GM12878 (cell line): Measurements from ENCODE around the gene NTM. TPM values are rescaled to one million over a fixed set of nuclear protein-coding genes. Genes with fewer than 3 reads are reported as not detected.

Experiments
- ATAC-seq: fragments of 200-7000 bp; cut with Tn5 transposase; 3 replicates; pipeline ENCODE4 v1.9.1; 2020; ENCODE audit warnings: mild to moderate bottlenecking, moderate library complexity
- BruUV-seq: library from RNA; stranded (reverse); fragments of 400-500 nt; replicated peaks from 2 replicates; lab custom pipeline; 2021; lab: Mats Ljungman, UMichigan
- CTCF ChIA-PET: fragments of 300-600 bp; sonication (Branson Sonifier 250); formaldehyde crosslinking; extraction: SDS; loops from one replicate; lab custom pipeline; 2021; ENCODE audit warnings: inconsistent platforms; lab: Yijun Ruan, JAX
- POLR2A ChIA-PET: fragments of 350-600 bp; formaldehyde crosslinking; extraction: SDS; loops from one replicate; lab custom pipeline; 2021; ENCODE audit warnings: inconsistent platforms; lab: Charles Lee
- RAD21 ChIA-PET: fragments of 300-600 bp; sonication (Branson Sonifier 250); formaldehyde crosslinking; loops from one replicate; lab custom pipeline; 2023; ENCODE audit warnings: antibody characterized with exemption; ENCODE audit not compliant: unreplicated experiment; lab: Charles Lee
- SMC1A ChIA-PET: fragments of 300-600 bp; sonication (Branson Sonifier 250); formaldehyde crosslinking; loops from one replicate; lab custom pipeline; 2023; ENCODE audit not compliant: unreplicated experiment, uncharacterized antibody; lab: Charles Lee
- DNase-seq: peaks from one replicate; pipeline ENCODE4 v3.0.0-alpha.2; 2011; ENCODE audit warnings: low read depth, low spot score
- FAIRE-seq: peaks from 3 replicates; lab custom pipeline; 2011; peaks lifted over from hg19 to GRCh38; lab: Jason Lieb, UNC
- H2AFZ ChIP-seq: 2 replicates; pipeline ENCODE4 v1.6.0; 2011; ENCODE audit warnings: low read depth, low read length, control low read depth; ENCODE audit not compliant: control insufficient read depth
- H3K27ac ChIP-seq: 2 replicates; pipeline ENCODE4 v1.5.1; 2011; ENCODE audit warnings: control low read depth; ENCODE audit not compliant: control insufficient read depth, insufficient read depth
- H3K27me3 ChIP-seq, 2 experiments: replicated peaks in 1 of 2; 2 replicates each; pipeline versions ENCODE4 v1.6.0 to v1.6.1; 2011; ENCODE audit warnings: low read length in 1 of 2; ENCODE audit not compliant: control insufficient read depth in 2 of 2, insufficient read depth in 2 of 2
- H3K36me3 ChIP-seq, 2 experiments: 2 replicates each; pipeline ENCODE4 v1.5.1; 2011; ENCODE audit warnings: low read length in 1 of 2; ENCODE audit not compliant: control insufficient read depth in 2 of 2, insufficient read depth in 2 of 2
- H3K4me1 ChIP-seq: 2 replicates; pipeline ENCODE4 v1.6.1; 2011; ENCODE audit warnings: mild to moderate bottlenecking, low read length, moderate library complexity, mixed read lengths; ENCODE audit not compliant: control insufficient read depth, insufficient read depth
- H3K4me2 ChIP-seq: 2 replicates; pipeline ENCODE4 v1.6.0; 2011; ENCODE audit warnings: control low read depth; ENCODE audit not compliant: control insufficient read depth, insufficient read depth
- H3K4me3 ChIP-seq: fragments of 200-600 bp; sonication (generic); 2 replicates; pipeline ENCODE4 v1.5.1; 2016
- H3K79me2 ChIP-seq: 2 replicates; pipeline ENCODE4 v1.6.0; 2011; ENCODE audit warnings: low read length; ENCODE audit not compliant: control insufficient read depth, insufficient read depth
- H3K9ac ChIP-seq: 2 replicates; pipeline ENCODE4 v1.8.0; 2011; ENCODE audit warnings: low read length, control low read depth, mixed read lengths; ENCODE audit not compliant: control insufficient read depth, insufficient read depth
- H3K9me3 ChIP-seq: replicated peaks from 3 replicates; pipeline ENCODE4 v1.5.1; 2011; ENCODE audit warnings: mild to moderate bottlenecking, low read length; ENCODE audit not compliant: control insufficient read depth, insufficient read depth
- H4K20me1 ChIP-seq: 2 replicates; pipeline ENCODE4 v1.6.0; 2011; ENCODE audit not compliant: control insufficient read depth, insufficient read depth
- ATF3 ChIP-seq: IDR thresholded peaks from 2 replicates; pipeline ENCODE4 v1.6.1; 2011; ENCODE audit warnings: low read depth, mild to moderate bottlenecking, low read length, moderate library complexity, borderline replicate concordance; ENCODE audit errors: extremely low read depth
- BRCA1 ChIP-seq: IDR thresholded peaks from 2 replicates; pipeline ENCODE4 v1.6.1; 2011; ENCODE audit warnings: low read depth, low read length, improper control_type of control experiment
- EGR1 ChIP-seq, 2 experiments: IDR thresholded peaks; 1 replicate in 1 of 2; 2 replicates in 1 of 2; pipeline ENCODE4 v1.6.1; 2011 to 2012; ENCODE audit warnings: low read depth in 2 of 2, low read length in 2 of 2, borderline replicate concordance in 1 of 2, mild to moderate bottlenecking in 1 of 2, moderate library complexity in 1 of 2
- ETV6 ChIP-seq, 2 experiments: fragments of 450-650 bp in 1 of 2; IDR thresholded peaks in 1 of 2; conservative IDR thresholded peaks in 1 of 2; 2 replicates each; pipeline ENCODE4 v1.6.1; 2014; ENCODE audit warnings: antibody characterized with exemption in 1 of 2, borderline replicate concordance in 1 of 2, low read depth in 1 of 2, mild to moderate bottlenecking in 1 of 2, moderate library complexity in 1 of 2
- HDAC6 ChIP-seq: fragments of 200-600 bp; sonication (generic); IDR thresholded peaks from one replicate; pipeline ENCODE4 v1.8.0; 2017; ENCODE audit warnings: antibody characterized with exemption; ENCODE audit not compliant: unreplicated experiment
- MYC ChIP-seq: IDR thresholded peaks from 2 replicates; pipeline ENCODE4 v1.6.1; 2011; ENCODE audit warnings: mild to moderate bottlenecking, low read length, moderate library complexity, inconsistent platforms; ENCODE audit not compliant: insufficient read depth, insufficient replicate concordance, insufficient read length, severe bottlenecking
- PBX3 ChIP-seq: IDR thresholded peaks from 2 replicates; pipeline ENCODE4 v1.6.1; 2011; ENCODE audit warnings: mild to moderate bottlenecking, low read depth, low read length, moderate library complexity; ENCODE audit not compliant: insufficient replicate concordance
- POLR2AphosphoS5 ChIP-seq: IDR thresholded peaks from 2 replicates; pipeline ENCODE4 v1.6.1; 2011; ENCODE audit warnings: mild to moderate bottlenecking, low read length, inconsistent platforms
- SIX5 ChIP-seq: IDR thresholded peaks from 2 replicates; pipeline ENCODE4 v1.6.1; 2011; ENCODE audit warnings: mild to moderate bottlenecking, low read depth, low read length, moderate library complexity; ENCODE audit not compliant: severe bottlenecking
- SMC3 ChIP-seq: IDR thresholded peaks from 2 replicates; pipeline ENCODE4 v1.6.1; 2011; ENCODE audit warnings: low read length, improper control_type of control experiment, borderline replicate concordance
- SUZ12 ChIP-seq: fragments of 200-600 bp; sonication (generic); IDR thresholded peaks from one replicate; pipeline ENCODE4 v1.6.1; 2018; ENCODE audit warnings: antibody characterized with exemption, mild to moderate bottlenecking; ENCODE audit not compliant: unreplicated experiment
- WGBS: methylation state at CpG from one replicate; pipeline ENCODE4 v1.1.6; 2016; ENCODE audit warnings: low lambda C conversion rate; ENCODE audit not compliant: insufficient replicate concordance, insufficient coverage; ENCODE audit errors: missing lambda C conversion rate; 5-methylcytosine and 5-hydroxymethylcytosine counted together
- in situ Hi-C: fragments of 300-500 bp; cut with MboI; formaldehyde crosslinking; loops from 9 replicates; pipeline ENCODE4 v1.14.3; 2018; ENCODE audit warnings: mixed read lengths
- intact Hi-C: fragments of 100-400 bp; cut with micrococcal nuclease; formaldehyde crosslinking; loops from one replicate; pipeline ENCODE4 v1.14.2; 2022; ENCODE audit not compliant: unreplicated experiment
- polyA plus RNA-seq, 11 experiments: library from polyadenylated mRNA; depleted of rRNA in 4 of 11; unstranded in 6 of 11; stranded (reverse) in 5 of 11; fragments of >200 nt; fragmentation: Nextera tagmentation in 4 of 11; fragmentation: Illumina TruSeq in 1 of 11; extraction: Ambion mirVana in 4 of 11; extraction: Trizol in 1 of 11; gene quantifications; 1 replicate in 1 of 11; 2 replicates in 10 of 11; pipeline versions ENCODE4 v1.2.1 to v1.2.3, GENCODE V29; 2011 to 2016; ENCODE audit warnings: inconsistent platforms in 2 of 11, missing spikeins in 2 of 11, low read depth in 1 of 11
- total RNA-seq, 4 experiments: library from RNA; depleted of rRNA in 3 of 4; stranded (reverse); fragments of >200 nt in 3 of 4; fragmentation: Illumina TruSeq in 1 of 4; extraction: Trizol in 1 of 4; gene quantifications; 2 replicates each; pipeline versions ENCODE4 v1.2.1 to v1.2.3, GENCODE V29; 2013 to 2021

The NTM gene
- total and polyA plus RNA-seq, 10 of the 15 experiments (the other 5 are each of a cell fraction or from before 2014, with no cell fraction given): not detected

- TF ChIP-seq PBX3 (no peak), HDAC6 (no peak), SMC3 (no peak), ETV6 (conservative IDR thresholded peaks at IDR 0.05 in 1 of 2, IDR thresholded peaks at IDR 0.05 in 1 of 2; ENCODE audit: borderline replicate concordance in 1 of 2, low read depth in 1 of 2) (no peak)
Observed at GRCh38 chr11:131602431-131602830, 232.0 kb downstream of the NTM start (continued).

GRCh38 chr11:131606811-131607335, 236.5 kb downstream of the NTM start:
- 64% methylated on average over 6 of the region's 6 CpGs for WGBS
- intact Hi-C loops: no loop called here

More at GRCh38 chr11:131606811-131607335, 236.5 kb downstream of the NTM start:
- ATAC-seq (no peak), FAIRE-seq (no peak), DNase-seq (no peak)
- H4K20me1 ChIP-seq: no peaks in the 10 kb centered on the region
- H3K4me1 ChIP-seq: no peaks in the 10 kb centered on the region
- H3K9ac ChIP-seq: no peak overlapping the region
- H3K36me3 ChIP-seq: no peaks in the 10 kb centered on the region
- H3K79me2 ChIP-seq: no peaks in the 10 kb centered on the region
- no peak overlapping the region for H3K27ac ChIP-seq
- no peak overlapping the region for H2AFZ ChIP-seq
- H3K27me3 ChIP-seq: peaks cover 0 to 7% of the 10 kb centered on the region in 2 experiments; a peak in 2 of 4 replicates
- RAD21 ChIA-PET: no interaction called here
- in situ Hi-C loops: no loop called here
- BruUV-seq: no TSS peak
- H3K9me3 ChIP-seq: no peaks in the 10 kb centered on the region; the same call in 2 of the 3 replicates
- SMC1A ChIA-PET: no interaction called here
- TF ChIP-seq EGR1 (IDR thresholded peaks at IDR 0.05; ENCODE audit: borderline replicate concordance in 1 of 2, low read depth in 2 of 2, low read length in 2 of 2): no peak
- no peak for TF ChIP-seq MYC
- no peak for TF ChIP-seq BRCA1
- no peak for TF ChIP-seq SIX5
- TF ChIP-seq POLR2AphosphoS5: no peak
- TF ChIP-seq ATF3: no peak
- no peak for TF ChIP-seq SUZ12
- no peak overlapping the region for H3K4me3 ChIP-seq
- CTCF ChIA-PET: no interaction called here
- POLR2A ChIA-PET: no interaction called here
- no peak overlapping the region for H3K4me2 ChIP-seq
